Type B pancreatic cell (in vitro differentiated cells): Measurements from ENCODE around the gene TIE1. TPM values are rescaled to one million over a fixed set of nuclear protein-coding genes. Genes with fewer than 3 reads are reported as not detected.

ENCODE experiments used
- DNase-seq: peaks from one replicate; pipeline ENCODE4 v3.0.0; 2021; ENCODE audit warnings: mixed read lengths; ENCODE audit not compliant: unreplicated experiment; ENCODE audit errors: extremely low spot score
- H3K27ac Mint-ChIP-seq: 2 replicates; pipeline ENCODE4 v1.8.0; 2021; ENCODE audit warnings: mild to moderate bottlenecking, mixed read lengths
- H3K27me3 Mint-ChIP-seq: 2 replicates; pipeline ENCODE4 v1.8.0; 2021; ENCODE audit warnings: mixed read lengths
- H3K36me3 Mint-ChIP-seq: 2 replicates; pipeline ENCODE4 v1.8.0; 2021; ENCODE audit warnings: mixed read lengths
- H3K4me1 Mint-ChIP-seq: one replicate; pipeline ENCODE4 v1.8.0; 2021; ENCODE audit warnings: mixed read lengths; ENCODE audit not compliant: unreplicated experiment
- H3K4me3 Mint-ChIP-seq: 2 replicates; pipeline ENCODE4 v1.8.0; 2021; ENCODE audit warnings: mild to moderate bottlenecking, mixed read lengths
- H3K9me3 Mint-ChIP-seq: 2 replicates; pipeline ENCODE4 v1.8.0; 2021; ENCODE audit warnings: mixed read lengths
- total RNA-seq: library from RNA; stranded (reverse); gene quantifications from 2 replicates; pipeline ENCODE4 v1.2.1, GENCODE V29; 2021; ENCODE audit warnings: low replicate concordance
- TF ChIP-seq, protein P1 (sequence below): fragments of 200-600 bp; sonication (generic); conservative IDR thresholded peaks from 2 replicates; pipeline ENCODE4 v1.5.0; 2021; ENCODE audit warnings: antibody characterized with exemption, mild to moderate bottlenecking

The TIE1 gene
- total RNA-seq, 1 donor from 2014 or later, result 1.3 TPM

DNA sequence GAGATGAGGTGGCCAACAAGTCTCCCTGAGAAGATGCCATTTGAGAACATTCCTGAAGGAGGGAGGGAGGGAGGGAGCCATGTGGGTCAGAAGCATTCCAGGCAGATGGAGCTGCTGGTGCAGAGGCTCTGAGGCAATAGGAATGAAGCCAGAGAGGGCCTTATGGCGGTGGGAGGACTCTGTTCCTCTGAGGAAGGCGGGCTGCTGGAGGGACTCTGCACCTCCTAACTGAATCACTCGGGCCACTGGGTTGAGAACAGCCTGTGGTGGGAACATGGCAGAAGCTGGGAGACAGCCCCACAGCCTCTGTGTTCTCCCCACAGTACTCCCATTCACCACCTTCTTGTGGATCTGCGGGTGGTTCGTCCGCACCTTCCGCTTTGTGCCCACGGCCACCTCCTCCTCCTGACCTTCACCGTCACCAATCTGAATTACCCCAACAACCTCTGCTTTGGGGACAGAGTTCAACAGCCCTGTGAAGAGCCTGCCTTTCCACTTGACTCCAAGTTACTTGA, 33.4 kb upstream of the TIE1 start:
- DNase-seq, result no peak
- H3K4me3 Mint-ChIP-seq, result no peak overlapping the region
- H3K36me3 Mint-ChIP-seq, result peaks cover 5% of the 10 kb centered on the region
- peak overlapping the region; percentile 33 for H3K27ac Mint-ChIP-seq
- TF ChIP-seq, protein P1, sequence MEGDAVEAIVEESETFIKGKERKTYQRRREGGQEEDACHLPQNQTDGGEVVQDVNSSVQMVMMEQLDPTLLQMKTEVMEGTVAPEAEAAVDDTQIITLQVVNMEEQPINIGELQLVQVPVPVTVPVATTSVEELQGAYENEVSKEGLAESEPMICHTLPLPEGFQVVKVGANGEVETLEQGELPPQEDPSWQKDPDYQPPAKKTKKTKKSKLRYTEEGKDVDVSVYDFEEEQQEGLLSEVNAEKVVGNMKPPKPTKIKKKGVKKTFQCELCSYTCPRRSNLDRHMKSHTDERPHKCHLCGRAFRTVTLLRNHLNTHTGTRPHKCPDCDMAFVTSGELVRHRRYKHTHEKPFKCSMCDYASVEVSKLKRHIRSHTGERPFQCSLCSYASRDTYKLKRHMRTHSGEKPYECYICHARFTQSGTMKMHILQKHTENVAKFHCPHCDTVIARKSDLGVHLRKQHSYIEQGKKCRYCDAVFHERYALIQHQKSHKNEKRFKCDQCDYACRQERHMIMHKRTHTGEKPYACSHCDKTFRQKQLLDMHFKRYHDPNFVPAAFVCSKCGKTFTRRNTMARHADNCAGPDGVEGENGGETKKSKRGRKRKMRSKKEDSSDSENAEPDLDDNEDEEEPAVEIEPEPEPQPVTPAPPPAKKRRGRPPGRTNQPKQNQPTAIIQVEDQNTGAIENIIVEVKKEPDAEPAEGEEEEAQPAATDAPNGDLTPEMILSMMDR, result no peak
- H3K4me1 Mint-ChIP-seq, result peaks cover 18% of the 10 kb centered on the region
- peaks cover 4% of the 10 kb centered on the region for H3K9me3 Mint-ChIP-seq
- H3K27me3 Mint-ChIP-seq, result peaks cover 3% of the 10 kb centered on the region

DNA sequence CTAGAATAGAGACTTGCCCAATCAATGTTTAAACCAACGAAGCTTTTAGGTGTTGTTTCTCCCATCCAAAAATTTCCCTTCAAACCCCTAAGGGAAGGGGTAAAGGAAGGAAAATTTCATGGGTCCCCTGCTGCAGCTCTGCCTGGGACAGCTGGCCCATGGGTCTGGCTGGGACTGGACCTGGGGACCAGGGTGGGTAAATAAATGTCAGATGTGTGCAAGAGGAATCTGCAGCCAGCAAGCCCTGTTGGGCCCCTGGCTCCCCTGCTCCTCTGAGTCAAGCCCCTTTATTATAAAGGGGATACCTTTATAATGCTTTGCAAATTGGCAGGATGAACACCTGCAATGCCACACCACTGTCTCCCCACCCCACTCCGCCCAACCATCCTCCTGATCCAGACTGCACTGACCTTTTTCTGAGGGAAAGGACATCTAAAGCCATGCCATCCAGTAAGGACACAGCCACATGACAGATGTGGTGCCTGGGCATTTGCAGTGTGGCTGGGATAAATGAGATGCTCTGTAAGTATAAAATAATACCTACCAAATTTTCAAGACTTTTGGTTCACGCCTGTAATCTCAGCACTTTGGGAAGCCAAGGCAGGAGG, 32.9 kb upstream of the TIE1 start:
- no peak for DNase-seq
- Mint-ChIP-seq H3K36me3 (peaks cover 4% of the 10 kb centered on the region), H3K4me3 (no peak overlapping the region), H3K27ac (peak overlapping the region; percentile 33), H3K4me1 (peaks cover 18% of the 10 kb centered on the region), H3K9me3 (peaks cover 4% of the 10 kb centered on the region), H3K27me3 (peaks cover 3% of the 10 kb centered on the region)
- TF ChIP-seq, protein P1, result no peak

DNA sequence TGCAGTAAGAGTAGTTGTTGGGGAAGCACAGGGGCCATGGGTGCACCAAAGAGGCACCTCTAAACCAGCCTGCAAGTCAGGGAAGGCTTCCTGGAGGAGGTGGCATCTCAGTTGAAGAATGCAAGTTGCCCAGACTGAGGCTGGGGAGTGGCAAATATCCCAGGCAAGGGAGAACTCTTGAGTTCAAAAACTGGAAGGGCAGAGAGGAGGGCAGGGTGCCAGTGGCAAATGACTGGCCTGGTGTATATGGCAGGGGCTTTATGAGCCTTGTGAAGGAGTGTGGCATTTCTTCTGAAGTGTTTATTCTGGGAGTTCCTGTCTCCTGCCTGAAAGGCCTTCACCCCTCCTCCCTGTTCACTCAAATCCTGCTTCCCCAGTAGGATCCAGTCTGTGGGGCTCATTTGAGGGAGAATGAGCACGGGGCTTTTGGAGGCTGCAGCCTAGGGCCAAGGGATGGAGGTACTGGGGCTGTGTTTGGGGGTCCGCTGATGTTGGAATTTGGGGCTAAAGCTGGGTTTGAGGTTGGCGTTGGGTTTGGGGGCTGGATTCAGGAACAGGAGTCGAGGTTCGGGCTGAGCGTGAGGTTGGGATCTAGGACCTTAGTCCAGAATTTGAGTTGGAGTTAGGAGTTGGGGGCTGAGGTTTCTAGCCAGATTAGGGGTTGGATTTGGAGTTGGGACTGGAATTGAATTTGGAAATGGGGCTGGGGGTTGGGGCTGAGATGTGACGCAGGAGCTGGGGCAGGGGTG, 31.0 kb upstream of the TIE1 start, which contains the start of gene TMEM125:
Gene TMEM125 (plus strand): TSS at position 357 of the 749 bp plus-strand sequence. CDS start 2,740 bp downstream, outside the sequence.
- Mint-ChIP-seq H3K4me1 (peaks cover 24% of the 10 kb centered on the region), H3K4me3 (peak within 1 kb of the TSS; percentile 93), H3K9me3 (no peaks in the 10 kb centered on the region), H3K27ac (peak within 1 kb of the TSS; percentile 99), H3K36me3 (peaks cover 4% of the 10 kb centered on the region), H3K27me3 (peaks cover 3% of the 10 kb centered on the region)
- TF ChIP-seq, protein P1, result no peak
- no peak for DNase-seq

DNA sequence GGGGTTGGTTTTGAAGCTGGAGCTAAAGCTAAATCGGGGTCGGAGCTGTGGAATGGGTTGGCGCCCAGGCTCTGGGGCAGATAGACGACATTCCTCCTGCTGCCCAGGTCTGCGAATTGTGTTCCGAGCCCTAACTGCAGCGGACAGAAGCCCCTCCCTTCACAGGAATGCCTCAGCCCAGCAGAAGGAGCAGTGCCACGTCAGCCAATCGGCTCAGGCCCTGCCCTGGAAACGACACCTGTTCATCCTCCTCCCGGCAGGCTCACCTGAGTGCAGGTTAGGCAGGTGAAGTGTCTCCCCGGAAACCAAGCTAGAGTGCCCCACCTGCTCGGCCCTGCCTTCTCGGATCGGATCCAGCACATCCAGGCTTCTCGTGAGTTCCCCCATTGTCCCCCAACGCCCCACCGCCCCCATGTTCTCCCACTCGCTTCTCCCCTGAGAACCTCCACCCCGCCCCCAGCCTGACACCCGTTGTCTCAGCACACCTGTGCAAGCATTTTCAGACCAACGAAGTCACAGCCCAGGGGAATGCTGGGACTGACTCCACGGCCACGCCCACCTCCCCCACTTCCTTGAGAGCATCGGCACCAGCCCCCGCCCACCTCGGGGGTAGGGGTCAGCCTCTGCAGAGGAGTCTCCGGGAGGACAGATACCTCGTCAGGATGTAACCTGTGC, 30.2 kb upstream of the TIE1 start:
- peaks cover 3% of the 10 kb centered on the region for H3K27me3 Mint-ChIP-seq
- no peaks in the 10 kb centered on the region for H3K9me3 Mint-ChIP-seq
- no peak for DNase-seq
- TF ChIP-seq, protein P1, result no peak
- peak overlapping the region; percentile 93 for H3K4me3 Mint-ChIP-seq
- peaks cover 4% of the 10 kb centered on the region for H3K36me3 Mint-ChIP-seq
- peaks cover 28% of the 10 kb centered on the region for H3K4me1 Mint-ChIP-seq
- H3K27ac Mint-ChIP-seq, result peak overlapping the region; percentile 99

DNA sequence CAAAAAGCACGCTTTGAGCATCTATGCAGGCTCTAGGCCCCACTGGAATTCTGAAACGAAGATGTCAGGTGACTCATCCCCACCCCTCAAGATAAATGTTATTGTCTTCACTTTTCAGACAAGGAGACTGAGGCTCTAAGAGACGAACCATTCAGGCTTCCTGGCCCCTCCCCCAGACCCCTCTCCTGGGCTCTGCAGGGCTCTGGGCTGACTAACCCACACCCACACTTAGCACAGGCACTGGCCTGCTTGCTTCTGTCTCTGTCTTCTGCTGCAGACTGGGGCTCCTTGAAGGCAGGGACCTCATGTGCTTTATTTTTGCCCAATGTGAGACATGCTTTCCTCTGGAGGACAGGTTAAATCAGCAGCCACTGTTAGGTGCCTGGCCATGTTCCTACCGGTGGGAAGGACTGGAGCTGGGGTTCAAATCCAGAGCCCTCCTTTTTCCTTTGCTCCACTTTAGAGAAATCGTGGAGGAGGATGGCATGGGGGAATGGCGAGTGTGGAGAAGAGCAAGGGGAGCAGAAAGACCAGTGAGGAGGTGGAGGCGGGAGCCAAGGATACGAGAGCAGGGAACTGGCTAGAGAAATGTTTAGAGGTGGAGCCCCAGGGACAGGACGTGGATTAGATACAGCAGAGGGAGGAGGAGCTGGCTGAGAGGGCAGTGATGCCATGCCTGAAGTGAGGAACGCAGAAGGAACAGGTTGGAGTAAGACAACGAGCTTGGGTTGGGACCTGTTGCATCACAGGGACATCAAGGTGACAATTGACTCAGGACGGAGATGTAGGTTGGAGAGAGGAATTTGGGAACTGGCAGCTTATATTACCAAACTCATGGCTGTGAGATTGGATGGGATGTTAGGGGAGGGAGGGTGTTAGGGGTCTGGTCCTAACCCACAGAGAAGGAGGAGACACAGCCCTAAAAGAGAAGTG, 29.3 kb upstream of the TIE1 start:
- peak overlapping the region; percentile 93 for H3K4me3 Mint-ChIP-seq
- H3K36me3 Mint-ChIP-seq, result peaks cover 4% of the 10 kb centered on the region
- H3K4me1 Mint-ChIP-seq, result peaks cover 28% of the 10 kb centered on the region
- no peak for DNase-seq
- H3K27me3 Mint-ChIP-seq, result peaks cover 3% of the 10 kb centered on the region
- TF ChIP-seq, protein P1, result no peak
- no peaks in the 10 kb centered on the region for H3K9me3 Mint-ChIP-seq
- H3K27ac Mint-ChIP-seq, result peak overlapping the region; percentile 99
